AG08395 (cell line): ENCODE results near the gene SPINK9.
A peak's percentile ranks its signal among the peaks of the same experiment; 100 is the strongest.

ENCODE experiments used
- DNase-seq: peaks from one replicate; pipeline ENCODE4 v3.0.0; 2012; ENCODE audit warnings: mixed read lengths, low spot score

Gene SPINK9

GRCh38 chr5:148368299-148368698 is 32.9 kb downstream of the SPINK9 start:
- no peak for DNase-seq

DNA sequence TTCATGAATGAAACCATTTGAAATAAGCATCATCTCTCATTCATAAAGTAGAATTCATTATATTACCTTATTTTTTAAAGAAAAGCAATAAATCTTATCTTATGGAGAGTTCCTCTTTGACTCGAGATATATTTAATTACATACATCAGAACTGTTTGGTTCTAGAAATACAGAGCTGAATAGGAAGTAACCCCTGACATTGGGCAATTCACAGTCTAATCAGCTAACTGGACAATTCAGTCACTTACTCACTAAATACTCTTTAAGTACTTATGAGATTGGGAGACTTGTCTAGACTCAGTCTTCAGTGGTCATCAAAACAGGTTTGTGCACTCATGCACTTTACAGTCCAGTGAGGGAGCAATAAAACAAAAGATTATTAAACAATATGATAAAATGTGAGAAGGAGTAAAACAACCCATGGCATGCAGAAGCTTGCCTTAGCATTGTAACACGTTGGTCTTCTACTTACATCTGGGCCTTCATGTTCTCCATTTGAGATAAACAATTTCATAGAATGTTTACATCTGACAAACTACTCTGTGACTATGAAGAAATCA is 36.9 kb downstream of the SPINK9 start:
- no peak for DNase-seq

DNA sequence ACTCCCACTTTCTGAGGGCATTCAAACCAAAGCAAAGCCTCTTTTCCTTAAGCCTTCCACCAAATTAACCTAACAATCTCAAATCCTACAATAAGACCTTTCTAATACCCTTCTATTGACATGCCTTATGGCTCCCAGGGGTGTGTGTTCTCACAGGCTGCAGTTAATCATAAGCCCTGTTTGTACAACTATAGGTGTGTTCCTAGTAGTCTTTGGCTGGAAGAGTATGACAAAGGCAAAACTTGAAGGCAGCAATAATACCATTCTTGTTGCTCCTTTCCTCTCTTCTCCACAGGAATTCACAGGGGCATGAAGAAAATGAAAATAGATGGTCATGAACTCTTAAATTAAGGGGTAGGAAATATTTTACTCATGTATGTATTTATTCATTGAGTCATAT is 37.5 kb downstream of the SPINK9 start:
- DNase-seq: no peak

GRCh38 chr5:148374690-148375360 is 39.5 kb downstream of the SPINK9 start:
- DNase-seq: peak; percentile 74

GRCh38 chr5:148376198-148376597 is 40.8 kb downstream of the SPINK9 start:
- no peak for DNase-seq

- DNase-seq: no peak
Measured at GRCh38 chr5:148378670-148379069, 43.3 kb downstream of the SPINK9 start.

- no peak for DNase-seq
Measured at GRCh38 chr5:148379340-148379739, 44.0 kb downstream of the SPINK9 start.

GRCh38 chr5:148381906-148382305 is 46.5 kb downstream of the SPINK9 start:
- no peak for DNase-seq

GRCh38 chr5:148382961-148383360 is 47.6 kb downstream of the SPINK9 start:
- no peak for DNase-seq

DNA sequence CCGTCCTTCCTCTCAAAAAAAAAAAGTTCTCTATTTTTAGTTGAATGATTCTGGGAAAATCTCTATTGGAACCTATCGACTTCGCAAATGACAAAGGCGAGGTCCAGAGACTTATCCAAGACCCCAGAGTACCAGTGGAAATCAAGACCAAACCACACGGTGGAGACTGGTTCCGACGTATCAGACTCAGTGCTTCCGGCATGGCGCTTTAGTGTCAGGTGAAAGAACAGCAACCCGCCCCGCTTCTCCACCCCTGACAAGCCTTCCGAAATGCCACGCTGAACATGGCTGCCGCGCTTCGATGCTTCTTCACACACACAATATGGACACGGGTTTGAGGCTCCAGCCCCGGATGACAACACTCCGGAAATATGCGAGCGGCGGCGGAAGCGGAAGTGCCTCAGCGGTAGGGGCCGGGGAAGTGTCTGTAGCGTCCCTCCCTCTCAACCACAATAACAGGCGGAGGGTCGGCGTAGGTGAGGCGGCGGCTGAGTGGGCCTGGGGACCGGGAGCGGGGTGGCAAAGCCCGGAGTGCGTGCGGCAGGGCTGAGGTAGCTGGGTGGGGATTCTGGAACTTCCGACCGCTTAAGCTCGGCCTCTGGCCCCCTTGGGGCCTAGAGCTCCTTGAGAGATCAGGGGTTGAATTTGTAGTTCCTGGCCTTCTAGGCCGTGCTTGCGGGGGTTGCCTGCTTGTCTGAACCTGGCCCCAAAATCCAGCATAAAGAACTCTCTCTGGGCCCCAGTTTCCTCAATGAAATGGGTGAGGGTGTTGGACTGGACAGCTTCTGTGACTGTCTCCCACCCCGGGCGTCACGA is 48.4 kb downstream of the SPINK9 start, which contains the start of gene FBXO38:
Gene FBXO38, plus strand, starts transcription at position 395 of the 816 bp plus-strand sequence. CDS start 10,819 bp downstream, outside the sequence.
- peak; percentile 96 for DNase-seq

DNA sequence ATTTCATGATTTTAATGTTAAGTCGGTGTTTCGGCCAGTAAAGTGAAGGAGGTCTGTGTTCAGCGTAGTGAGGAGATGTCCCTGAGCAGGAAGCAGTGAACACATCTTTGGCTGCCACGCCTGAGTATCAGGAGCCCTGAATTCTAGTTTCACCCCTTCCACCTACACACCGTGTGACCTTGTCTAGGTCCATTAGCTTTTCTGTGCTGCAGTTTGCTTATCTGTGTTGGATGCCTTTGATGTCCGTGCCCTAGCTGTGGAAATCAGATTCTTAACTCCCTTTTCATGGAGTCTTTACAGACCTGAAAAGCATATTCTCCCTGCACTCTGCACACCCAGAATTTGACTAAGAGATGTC is 49.0 kb downstream of the SPINK9 start:
- DNase-seq: no peak

DNA sequence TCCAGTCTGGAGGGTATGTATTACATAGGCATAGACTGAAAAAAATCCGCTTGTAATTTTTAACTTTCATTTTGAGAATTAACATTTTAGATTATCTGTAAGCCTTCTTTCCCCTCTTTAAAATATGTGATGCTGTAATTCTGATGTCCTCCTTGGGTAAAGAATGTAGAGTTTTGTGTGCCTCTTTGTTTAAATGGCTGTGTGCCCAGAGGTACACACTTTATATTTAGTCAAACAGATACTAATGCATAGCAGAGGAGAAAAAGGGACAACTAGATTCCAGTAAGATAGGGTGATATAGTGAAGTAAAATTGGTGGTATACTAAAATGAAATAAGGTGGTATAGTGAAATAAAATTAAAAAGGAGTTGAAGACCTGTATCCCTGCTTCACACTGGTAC is 49.7 kb downstream of the SPINK9 start:
- DNase-seq: no peak

DNA sequence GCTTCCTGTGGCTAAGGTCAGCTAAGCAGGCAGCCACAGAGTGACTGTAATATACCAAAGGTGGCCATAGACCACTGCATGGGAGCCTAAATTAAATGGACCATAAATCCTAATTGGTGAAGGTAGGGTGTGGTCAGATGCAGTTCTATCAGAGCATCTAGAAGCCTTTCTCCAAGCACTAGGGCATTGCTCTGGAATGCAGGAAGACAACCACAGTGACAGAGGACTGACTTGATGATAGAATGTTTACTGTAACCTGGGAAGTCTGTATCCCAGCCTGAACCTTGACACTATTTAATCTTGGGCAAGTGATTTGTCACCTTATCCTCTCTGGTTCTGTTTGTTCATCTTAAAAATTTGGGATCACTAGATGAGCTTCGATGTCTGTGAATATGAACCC is 50.7 kb downstream of the SPINK9 start:
- peak; percentile 6 for DNase-seq

DNA sequence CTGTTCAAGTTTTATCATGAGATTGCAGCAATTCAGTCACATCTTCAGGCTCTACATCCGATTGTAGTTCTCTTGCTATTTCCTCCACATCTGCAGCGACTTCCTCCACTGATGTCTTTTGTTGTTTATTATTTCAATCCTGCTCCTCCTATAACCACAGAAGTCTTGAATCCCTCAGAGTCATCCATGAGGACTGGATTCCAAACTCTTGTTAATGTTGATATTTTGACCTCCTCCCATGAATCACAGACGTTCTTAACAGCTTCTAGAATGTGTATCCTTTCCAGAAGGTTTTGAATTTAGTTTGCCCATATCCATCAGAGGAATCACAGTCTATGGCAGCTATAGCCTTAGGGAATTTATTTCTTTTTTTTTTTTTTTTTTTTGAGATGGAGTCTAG is 52.0 kb downstream of the SPINK9 start:
- DNase-seq: peak; percentile 48

GRCh38 chr5:148388696-148389095 is 53.3 kb downstream of the SPINK9 start:
- DNase-seq: no peak
